DND-41 (cell line): Measurements from ENCODE around the gene CHST12.

Source experiments
- ATAC-seq: fragments of 200-7000 bp; cut with Tn5 transposase; 3 replicates; pipeline ENCODE4 v1.9.1; 2021; ENCODE audit warnings: low read depth; ENCODE audit not compliant: insufficient read depth
- DNase-seq: peaks from one replicate; pipeline ENCODE4 v3.0.0-alpha.2; 2020
- H2AFZ ChIP-seq: 2 replicates; pipeline ENCODE4 v1.6.0; 2012; ENCODE audit warnings: low read depth, low read length
- H3K27ac ChIP-seq: 2 replicates; pipeline ENCODE4 v1.5.1; 2012; ENCODE audit warnings: low read length, inconsistent platforms
- H3K27me3 ChIP-seq: fragments of 200-600 bp; sonication (generic); 2 replicates; pipeline ENCODE4 v1.6.0; 2012; ENCODE audit warnings: low read length, mild to moderate bottlenecking, inconsistent platforms; ENCODE audit not compliant: insufficient read depth, poor library complexity
- H3K36me3 ChIP-seq: 2 replicates; pipeline ENCODE4 v1.5.1; 2012; ENCODE audit warnings: low read length, inconsistent platforms; ENCODE audit not compliant: insufficient read depth
- H3K4me1 ChIP-seq: 2 replicates; pipeline ENCODE4 v1.5.1; 2012; ENCODE audit warnings: mild to moderate bottlenecking, low read length; ENCODE audit not compliant: insufficient read depth
- H3K4me2 ChIP-seq: 2 replicates; pipeline ENCODE4 v1.6.0; 2012; ENCODE audit warnings: mild to moderate bottlenecking, moderate library complexity, low read length, inconsistent platforms; ENCODE audit not compliant: insufficient read depth
- H3K4me3 ChIP-seq, 2 experiments: fragments of 200-600 bp in 1 of 2; shearing (Covaris generic) in 1 of 2; 2 replicates each; pipeline ENCODE4 v1.5.1; 2012 to 2016; ENCODE audit warnings: inconsistent platforms in 2 of 2, low read length in 2 of 2, mild to moderate bottlenecking in 2 of 2, low read depth in 1 of 2, moderate library complexity in 1 of 2
- H3K79me2 ChIP-seq: 2 replicates; pipeline ENCODE4 v1.6.0; 2012; ENCODE audit warnings: low read length, inconsistent platforms; ENCODE audit not compliant: insufficient read depth
- H3K9ac ChIP-seq: 2 replicates; pipeline ENCODE4 v1.6.0; 2012; ENCODE audit warnings: low read depth, mild to moderate bottlenecking, inconsistent platforms, low read length, moderate library complexity
- H3K9me3 ChIP-seq: 2 replicates; pipeline ENCODE4 v1.5.1; 2012; ENCODE audit warnings: low read length, moderate library complexity, mild to moderate bottlenecking, inconsistent platforms; ENCODE audit not compliant: insufficient read depth, severe bottlenecking
- H4K20me1 ChIP-seq: 2 replicates; pipeline ENCODE4 v1.6.0; 2012; ENCODE audit warnings: low read length; ENCODE audit not compliant: insufficient read depth
- CTCF ChIP-seq: IDR thresholded peaks from 2 replicates; pipeline ENCODE4 v1.5.1; 2012; ENCODE audit warnings: borderline replicate concordance, low read length, moderate library complexity, mild to moderate bottlenecking; ENCODE audit not compliant: poor library complexity, severe bottlenecking; ENCODE audit errors: extremely low read depth
- EZH2 ChIP-seq: IDR thresholded peaks from 3 replicates; pipeline ENCODE4 v1.6.1; 2012; ENCODE audit warnings: borderline replicate concordance, low read depth, mild to moderate bottlenecking, moderate library complexity, low read length, inconsistent platforms; ENCODE audit not compliant: severe bottlenecking

The CHST12 gene

GRCh38 chr7:2497065-2497464 lies 93.7 kb downstream of the CHST12 start:
- TF ChIP-seq EZH2, result no peak
- TF ChIP-seq CTCF, result no peak
- Histone ChIP-seq H3K4me1 (no peaks in the 10 kb centered on the region), H3K4me2 (no peak overlapping the region), H4K20me1 (no peaks in the 10 kb centered on the region; the same call in 1 of the 2 replicates), H3K79me2 (no peaks in the 10 kb centered on the region), H3K27me3 (no peaks in the 10 kb centered on the region), H3K9me3 (no peaks in the 10 kb centered on the region), H3K4me3 (no peak overlapping the region), H3K9ac (no peak overlapping the region), H2AFZ (no peak overlapping the region), H3K27ac (no peak overlapping the region), H3K36me3 (no peaks in the 10 kb centered on the region)
- no peak for DNase-seq
- no peak for ATAC-seq

- TF ChIP-seq CTCF, result no peak
- TF ChIP-seq EZH2, result no peak
- Histone ChIP-seq H3K9me3 (no peaks in the 10 kb centered on the region), H3K4me3 (no peak overlapping the region), H3K9ac (no peak overlapping the region), H3K79me2 (no peaks in the 10 kb centered on the region), H3K36me3 (no peaks in the 10 kb centered on the region), H3K27ac (no peak overlapping the region), H3K4me1 (no peaks in the 10 kb centered on the region), H4K20me1 (no peaks in the 10 kb centered on the region; the same call in 1 of the 2 replicates), H2AFZ (no peak overlapping the region), H3K27me3 (no peaks in the 10 kb centered on the region), H3K4me2 (no peak overlapping the region)
- ATAC-seq (peak; percentile 25; the same call in 1 of the 3 replicates), DNase-seq (no peak)
Measured at GRCh38 chr7:2497500-2498336, 94.3 kb downstream of the CHST12 start.
